ENCODE data around the gene KAT8.

Gene KAT8

GRCh38 chr16:31084584-31085302, 32.7 kb upstream of the KAT8 start:
- H3K36me3 ChIP-seq (ENCODE audit: control insufficient read depth in 2 of 2, insufficient read depth in 2 of 2, low read length in 2 of 2): peaks cover 24 to 34% of the 10 kb centered on the region in 2 donors
- no peak overlapping the region for H3K4me3 ChIP-seq (ENCODE audit: low read length in 2 of 2)
- H3K9me3 ChIP-seq (ENCODE audit: control insufficient read depth in 2 of 2, low read length in 2 of 2): no peaks in the 10 kb centered on the region
- H3K9ac ChIP-seq (ENCODE audit: low read length in 2 of 2): no peak overlapping the region
- H3K4me1 ChIP-seq (ENCODE audit: control insufficient read depth, insufficient read depth, low read length): peaks cover 2% of the 10 kb centered on the region
- H3K27me3 ChIP-seq (ENCODE audit: control insufficient read depth in 1 of 2, insufficient read depth in 2 of 2, low read length in 2 of 2): no peaks in the 10 kb centered on the region
- no peak overlapping the region for H3K27ac ChIP-seq (ENCODE audit: low read length)

- no peak overlapping the region for H3K4me3 ChIP-seq (ENCODE audit: low read length in 2 of 2)
Measured at GRCh38 chr16:31085411-31085810, 32.1 kb upstream of the KAT8 start.

DNA sequence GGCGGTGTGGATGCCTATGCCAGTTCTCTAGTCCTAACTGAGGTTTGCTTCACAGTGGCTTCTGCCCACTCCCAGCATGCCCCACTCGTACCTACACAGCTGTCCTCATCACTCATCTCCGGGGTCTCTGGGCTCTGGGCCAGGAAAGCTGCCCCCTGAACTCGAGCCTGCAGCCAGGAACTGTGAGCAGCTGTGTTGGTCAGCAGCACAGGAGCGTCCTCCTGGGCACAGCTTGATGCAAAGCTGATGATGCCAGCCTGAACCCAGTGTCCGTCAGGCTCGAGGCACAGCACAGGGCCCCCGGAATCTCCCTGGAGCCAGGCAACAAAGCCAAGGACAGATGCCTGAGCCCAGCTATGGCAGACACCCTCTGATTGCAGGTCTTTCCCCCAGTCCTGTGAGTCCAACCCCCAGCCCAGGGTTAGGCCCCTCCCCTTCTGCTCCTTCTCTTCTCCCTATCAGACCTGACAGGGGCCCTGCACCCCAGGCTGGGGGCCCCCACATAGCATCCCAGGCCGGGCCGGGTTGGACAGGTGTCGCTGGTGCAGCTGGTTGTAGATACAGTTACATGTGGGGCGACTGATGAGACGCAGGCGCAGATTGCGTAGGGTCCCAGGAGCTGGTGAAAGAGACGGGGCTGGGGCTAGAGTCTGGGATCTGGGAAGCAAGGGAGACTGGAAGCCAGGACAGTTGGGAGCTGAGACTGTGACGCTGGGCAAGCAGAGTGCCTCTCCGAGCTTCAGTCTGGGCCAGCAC, 31.4 kb upstream of the KAT8 start:
- no peaks in the 10 kb centered on the region for H3K9me3 ChIP-seq (ENCODE audit: control insufficient read depth in 2 of 2, low read length in 2 of 2)
- peaks cover 16 to 31% of the 10 kb centered on the region in 2 donors for H3K36me3 ChIP-seq (ENCODE audit: control insufficient read depth in 2 of 2, insufficient read depth in 2 of 2, low read length in 2 of 2)
- H3K27ac ChIP-seq (ENCODE audit: low read length): no peak overlapping the region
- no peaks in the 10 kb centered on the region for H3K27me3 ChIP-seq (ENCODE audit: control insufficient read depth in 1 of 2, insufficient read depth in 2 of 2, low read length in 2 of 2)
- no peak overlapping the region for H3K9ac ChIP-seq (ENCODE audit: low read length in 2 of 2)
- peaks cover 2% of the 10 kb centered on the region for H3K4me1 ChIP-seq (ENCODE audit: control insufficient read depth, insufficient read depth, low read length)
- no peak overlapping the region for H3K4me3 ChIP-seq (ENCODE audit: low read length in 2 of 2)

More at GRCh38 chr16:31085411-31085810, 32.1 kb upstream of the KAT8 start:
- Histone ChIP-seq H3K4me1 (ENCODE audit: control insufficient read depth, insufficient read depth, low read length) (peaks cover 2% of the 10 kb centered on the region), H3K27me3 (ENCODE audit: control insufficient read depth in 1 of 2, insufficient read depth in 2 of 2, low read length in 2 of 2) (no peaks in the 10 kb centered on the region), H3K9me3 (ENCODE audit: control insufficient read depth in 2 of 2, low read length in 2 of 2) (no peaks in the 10 kb centered on the region), H3K36me3 (ENCODE audit: control insufficient read depth in 2 of 2, insufficient read depth in 2 of 2, low read length in 2 of 2) (peaks cover 20 to 30% of the 10 kb centered on the region in 2 donors), H3K9ac (ENCODE audit: low read length in 2 of 2) (no peak overlapping the region), H3K27ac (ENCODE audit: low read length) (no peak overlapping the region)

DNA sequence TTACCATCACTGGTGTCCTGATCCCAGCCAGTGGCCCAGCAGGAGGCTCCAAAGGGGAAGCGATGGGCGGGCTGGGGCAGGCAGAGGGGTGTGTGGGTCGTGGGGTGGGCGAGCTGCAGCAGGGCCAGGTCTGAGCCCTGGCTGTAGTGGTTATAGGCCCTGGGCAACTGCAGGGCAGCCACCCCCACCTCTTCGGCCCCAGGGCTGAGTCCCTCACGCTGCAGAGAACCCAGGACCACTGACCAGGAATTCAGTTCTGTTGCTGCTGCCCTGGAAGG, 30.9 kb upstream of the KAT8 start:
- no peak overlapping the region for H3K9ac ChIP-seq (ENCODE audit: low read length in 2 of 2)
- H3K27me3 ChIP-seq (ENCODE audit: control insufficient read depth in 1 of 2, insufficient read depth in 2 of 2, low read length in 2 of 2): no peaks in the 10 kb centered on the region
- H3K36me3 ChIP-seq (ENCODE audit: control insufficient read depth in 2 of 2, insufficient read depth in 2 of 2, low read length in 2 of 2): peaks cover 14 to 30% of the 10 kb centered on the region in 2 donors
- no peak overlapping the region for H3K4me3 ChIP-seq (ENCODE audit: low read length in 2 of 2)
- H3K9me3 ChIP-seq (ENCODE audit: control insufficient read depth in 2 of 2, low read length in 2 of 2): no peaks in the 10 kb centered on the region
- H3K4me1 ChIP-seq (ENCODE audit: control insufficient read depth, insufficient read depth, low read length): peaks cover 2% of the 10 kb centered on the region
- H3K27ac ChIP-seq (ENCODE audit: low read length): no peak overlapping the region

- Histone ChIP-seq H3K4me3 (ENCODE audit: low read length in 2 of 2) (no peak overlapping the region), H3K9me3 (ENCODE audit: control insufficient read depth in 2 of 2, low read length in 2 of 2) (no peaks in the 10 kb centered on the region), H3K36me3 (ENCODE audit: control insufficient read depth in 2 of 2, insufficient read depth in 2 of 2, low read length in 2 of 2) (peaks cover 14 to 27% of the 10 kb centered on the region in 2 donors), H3K27me3 (ENCODE audit: control insufficient read depth in 1 of 2, insufficient read depth in 2 of 2, low read length in 2 of 2) (no peaks in the 10 kb centered on the region), H3K27ac (ENCODE audit: low read length) (no peak overlapping the region), H3K9ac (ENCODE audit: low read length in 2 of 2) (no peak overlapping the region), H3K4me1 (ENCODE audit: control insufficient read depth, insufficient read depth, low read length) (no peaks in the 10 kb centered on the region)
Measured at GRCh38 chr16:31087481-31087880, 30.0 kb upstream of the KAT8 start.

GRCh38 chr16:31087971-31088370, 29.5 kb upstream of the KAT8 start:
- Histone ChIP-seq H3K36me3 (ENCODE audit: control insufficient read depth in 2 of 2, insufficient read depth in 2 of 2, low read length in 2 of 2) (peaks cover 14 to 26% of the 10 kb centered on the region in 2 donors), H3K9me3 (ENCODE audit: control insufficient read depth in 2 of 2, low read length in 2 of 2) (no peaks in the 10 kb centered on the region), H3K9ac (ENCODE audit: low read length in 2 of 2) (no peak overlapping the region), H3K4me1 (ENCODE audit: control insufficient read depth, insufficient read depth, low read length) (no peaks in the 10 kb centered on the region), H3K27ac (ENCODE audit: low read length) (no peak overlapping the region), H3K4me3 (ENCODE audit: low read length in 2 of 2) (no peak overlapping the region), H3K27me3 (ENCODE audit: control insufficient read depth in 1 of 2, insufficient read depth in 2 of 2, low read length in 2 of 2) (no peaks in the 10 kb centered on the region)

- Histone ChIP-seq H3K9ac (ENCODE audit: low read length in 2 of 2) (no peak within 1 kb of the TSS), H3K36me3 (ENCODE audit: control insufficient read depth in 2 of 2, insufficient read depth in 2 of 2, low read length in 2 of 2) (peaks cover 12 to 23% of the 10 kb centered on the region in 2 donors), H3K4me3 (ENCODE audit: low read length in 2 of 2) (no peak within 1 kb of the TSS), H3K4me1 (ENCODE audit: control insufficient read depth, insufficient read depth, low read length) (peaks cover 2% of the 10 kb centered on the region), H3K27ac (ENCODE audit: low read length) (no peak within 1 kb of the TSS), H3K27me3 (ENCODE audit: control insufficient read depth in 1 of 2, insufficient read depth in 2 of 2, low read length in 2 of 2) (no peaks in the 10 kb centered on the region), H3K9me3 (ENCODE audit: control insufficient read depth in 2 of 2, low read length in 2 of 2) (no peaks in the 10 kb centered on the region)
Measured at GRCh38 chr16:31088459-31089183, 28.8 kb upstream of the KAT8 start, which contains the start of gene PRSS53. Gene PRSS53, minus strand, starts transcription at chr16:31088943. Its CDS starts 134 bp downstream, at chr16:31088809.

- H3K9me3 ChIP-seq (ENCODE audit: control insufficient read depth in 2 of 2, low read length in 2 of 2): no peaks in the 10 kb centered on the region
- peaks cover 9 to 20% of the 10 kb centered on the region in 2 donors for H3K36me3 ChIP-seq (ENCODE audit: control insufficient read depth in 2 of 2, insufficient read depth in 2 of 2, low read length in 2 of 2)
- H3K27me3 ChIP-seq (ENCODE audit: control insufficient read depth in 1 of 2, insufficient read depth in 2 of 2, low read length in 2 of 2): no peaks in the 10 kb centered on the region
- H3K27ac ChIP-seq (ENCODE audit: low read length): no peak overlapping the region
- H3K4me3 ChIP-seq (ENCODE audit: low read length in 2 of 2): no peak overlapping the region
- peaks cover 5% of the 10 kb centered on the region for H3K4me1 ChIP-seq (ENCODE audit: control insufficient read depth, insufficient read depth, low read length)
- no peak overlapping the region for H3K9ac ChIP-seq (ENCODE audit: low read length in 2 of 2)
Measured at GRCh38 chr16:31089199-31089598, 28.3 kb upstream of the KAT8 start.

DNA sequence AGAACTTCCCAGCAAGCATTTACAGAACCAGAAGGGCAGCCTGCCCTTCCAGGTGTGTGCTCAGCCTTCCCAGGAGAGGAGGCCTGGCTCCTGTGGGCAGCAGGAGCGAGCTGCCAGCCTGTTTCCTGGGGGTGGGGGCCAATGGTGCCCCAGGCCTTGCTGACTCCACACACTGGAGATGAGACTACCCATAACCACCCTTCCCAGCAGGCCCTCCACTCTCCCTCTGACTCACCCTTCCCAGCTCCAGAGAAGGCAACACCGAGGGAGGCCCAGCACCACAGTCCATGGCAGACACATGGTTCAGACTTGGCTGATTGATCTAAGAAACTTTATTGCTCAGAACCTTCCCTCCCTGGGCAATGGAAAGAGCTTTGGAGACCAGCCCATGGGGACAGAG, 26.9 kb upstream of the KAT8 start:
- Histone ChIP-seq H3K9me3 (ENCODE audit: control insufficient read depth in 2 of 2, low read length in 2 of 2) (no peaks in the 10 kb centered on the region), H3K9ac (ENCODE audit: low read length in 2 of 2) (no peak overlapping the region), H3K27me3 (ENCODE audit: control insufficient read depth in 1 of 2, insufficient read depth in 2 of 2, low read length in 2 of 2) (no peaks in the 10 kb centered on the region), H3K36me3 (ENCODE audit: control insufficient read depth in 2 of 2, insufficient read depth in 2 of 2, low read length in 2 of 2) (peaks cover 1 to 18% of the 10 kb centered on the region in 2 donors), H3K4me3 (ENCODE audit: low read length in 2 of 2) (no peak overlapping the region), H3K4me1 (ENCODE audit: control insufficient read depth, insufficient read depth, low read length) (peaks cover 10% of the 10 kb centered on the region), H3K27ac (ENCODE audit: low read length) (no peak overlapping the region)

GRCh38 chr16:31092330-31092729, 25.1 kb upstream of the KAT8 start:
- Histone ChIP-seq H3K27ac (ENCODE audit: low read length) (no peak overlapping the region), H3K9ac (ENCODE audit: low read length in 2 of 2) (peak overlapping the region in 1 of 2 donors; percentile 5)

More at GRCh38 chr16:31092330-31092729, 25.1 kb upstream of the KAT8 start:
- Histone ChIP-seq H3K4me1 (ENCODE audit: control insufficient read depth, insufficient read depth, low read length) (peaks cover 12% of the 10 kb centered on the region), H3K27me3 (ENCODE audit: control insufficient read depth in 1 of 2, insufficient read depth in 2 of 2, low read length in 2 of 2) (no peaks in the 10 kb centered on the region), H3K36me3 (ENCODE audit: control insufficient read depth in 2 of 2, insufficient read depth in 2 of 2, low read length in 2 of 2) (peaks cover 0 to 18% of the 10 kb centered on the region in 2 donors), H3K9me3 (ENCODE audit: control insufficient read depth in 2 of 2, low read length in 2 of 2) (no peaks in the 10 kb centered on the region), H3K4me3 (ENCODE audit: low read length in 2 of 2) (no peak overlapping the region)
